NB4 (cell line): ENCODE results near the gene CDHR1.

ENCODE experiments used
- POLR2A ChIP-seq: IDR thresholded peaks from 2 replicates; pipeline ENCODE4 v1.6.1; 2011; ENCODE audit warnings: mild to moderate bottlenecking; ENCODE audit not compliant: insufficient read length; ENCODE audit errors: extremely low read depth
- TF ChIP-seq, protein P1 (sequence below): IDR thresholded peaks from one replicate; pipeline ENCODE4 v1.5.1; 2012; ENCODE audit warnings: low read depth, low read length

GRCh38 chr10:84264611-84265141 lies 70.3 kb downstream of the CDHR1 start:
- no peak for TF ChIP-seq POLR2A
- TF ChIP-seq, protein P1, sequence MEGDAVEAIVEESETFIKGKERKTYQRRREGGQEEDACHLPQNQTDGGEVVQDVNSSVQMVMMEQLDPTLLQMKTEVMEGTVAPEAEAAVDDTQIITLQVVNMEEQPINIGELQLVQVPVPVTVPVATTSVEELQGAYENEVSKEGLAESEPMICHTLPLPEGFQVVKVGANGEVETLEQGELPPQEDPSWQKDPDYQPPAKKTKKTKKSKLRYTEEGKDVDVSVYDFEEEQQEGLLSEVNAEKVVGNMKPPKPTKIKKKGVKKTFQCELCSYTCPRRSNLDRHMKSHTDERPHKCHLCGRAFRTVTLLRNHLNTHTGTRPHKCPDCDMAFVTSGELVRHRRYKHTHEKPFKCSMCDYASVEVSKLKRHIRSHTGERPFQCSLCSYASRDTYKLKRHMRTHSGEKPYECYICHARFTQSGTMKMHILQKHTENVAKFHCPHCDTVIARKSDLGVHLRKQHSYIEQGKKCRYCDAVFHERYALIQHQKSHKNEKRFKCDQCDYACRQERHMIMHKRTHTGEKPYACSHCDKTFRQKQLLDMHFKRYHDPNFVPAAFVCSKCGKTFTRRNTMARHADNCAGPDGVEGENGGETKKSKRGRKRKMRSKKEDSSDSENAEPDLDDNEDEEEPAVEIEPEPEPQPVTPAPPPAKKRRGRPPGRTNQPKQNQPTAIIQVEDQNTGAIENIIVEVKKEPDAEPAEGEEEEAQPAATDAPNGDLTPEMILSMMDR: peak; percentile 91
